HCT116 (cell line): ENCODE data around the gene LYPD4. TPM values are rescaled to one million over a fixed set of nuclear protein-coding genes. Genes with fewer than 3 reads are reported as not detected.

Source experiments
- ATAC-seq: fragments of 200-7000 bp; cut with Tn5 transposase; 2 replicates; pipeline ENCODE4 v1.9.1; 2020; ENCODE audit warnings: mild to moderate bottlenecking, moderate library complexity
- BruUV-seq: library from RNA; stranded (reverse); fragments of 400-500 nt; replicated peaks from 2 replicates; lab custom pipeline; 2021; lab: Mats Ljungman, UMichigan
- CTCF ChIA-PET: fragments of 300-600 bp; sonication (Branson Sonifier 250); formaldehyde crosslinking; loops from one replicate; lab custom pipeline; 2021; ENCODE audit warnings: antibody characterized with exemption; lab: Charles Lee
- POLR2A ChIA-PET: fragments of 300-600, 350-600 bp; sonication (Branson Sonifier 250); formaldehyde crosslinking; loops from one replicate; lab custom pipeline; 2021; ENCODE audit warnings: antibody characterized with exemption; lab: Charles Lee
- RAD21 ChIA-PET, 2 experiments: fragments of 300-600 bp; sonication (Branson Sonifier 250); formaldehyde crosslinking; loops; one replicate each; lab custom pipeline; 2023; ENCODE audit warnings: low total read pairs in 2 of 2; ENCODE audit not compliant: uncharacterized antibody in 2 of 2, unreplicated experiment in 2 of 2, low non-redundant PET in 1 of 2; lab: Charles Lee
- DNase-seq: peaks from one replicate; pipeline ENCODE4 v3.0.0-alpha.2; 2010; ENCODE audit warnings: low read depth, low spot score
- H2AFZ ChIP-seq: fragments of 200-600 bp; shearing (Covaris generic), sonication (generic); 2 replicates; pipeline ENCODE4 v1.6.1; 2017; ENCODE audit warnings: low read depth, mixed run types, mixed read lengths, antibody characterized with exemption, low read length; ENCODE audit not compliant: poor library complexity, severe bottlenecking
- H3K27ac ChIP-seq: 2 replicates; pipeline ENCODE4 v1.5.1; 2012; ENCODE audit warnings: low read depth, low read length
- H3K27me3 ChIP-seq: fragments of 200-600 bp; sonication (generic); 2 replicates; pipeline ENCODE4 v1.6.1; 2016; ENCODE audit warnings: mixed run types, low read length, mixed read lengths; ENCODE audit not compliant: insufficient read depth
- H3K36me3 ChIP-seq, 2 experiments: fragments of 200-500 bp in 1 of 2; fragments of 200-600 bp in 1 of 2; sonication (Bioruptor generic) in 1 of 2; sonication (generic) in 1 of 2; 2 replicates each; pipeline versions ENCODE4 v1.5.1 to v1.6.1; 2014 to 2016; ENCODE audit warnings: low read length in 2 of 2, inconsistent platforms in 1 of 2, mixed read lengths in 1 of 2, mixed run types in 1 of 2; ENCODE audit not compliant: insufficient read depth in 2 of 2, control insufficient read depth in 1 of 2
- H3K4me1 ChIP-seq, 2 experiments: fragments of 200-600 bp in 1 of 2; sonication (generic) in 1 of 2; 2 replicates each; pipeline versions ENCODE4 v1.5.1 to v1.6.1; 2012 to 2017; ENCODE audit warnings: low read length in 2 of 2, inconsistent platforms in 1 of 2, mild to moderate bottlenecking in 1 of 2, mixed read lengths in 1 of 2, mixed run types in 1 of 2, moderate library complexity in 1 of 2; ENCODE audit not compliant: insufficient read depth in 2 of 2, control insufficient read depth in 1 of 2
- H3K4me2 ChIP-seq: fragments of 200-600 bp; sonication (generic); 2 replicates; pipeline ENCODE4 v1.6.1; 2017; ENCODE audit warnings: mixed run types, low read length, mixed read lengths
- H3K4me3 ChIP-seq, 2 experiments: fragments of 200-600 bp in 1 of 2; sonication (generic) in 1 of 2; replicated peaks in 1 of 2; 2 replicates each; pipeline ENCODE4 v1.5.1; 2011 to 2016; ENCODE audit warnings: low read length in 2 of 2, control low read depth in 1 of 2, low read depth in 1 of 2, mild to moderate bottlenecking in 1 of 2, mixed read lengths in 1 of 2, mixed run types in 1 of 2
- H3K79me2 ChIP-seq: fragments of 200-600 bp; sonication (generic); 2 replicates; pipeline ENCODE4 v1.6.1; 2017; ENCODE audit warnings: mild to moderate bottlenecking, mixed run types, low read length, moderate library complexity, mixed read lengths; ENCODE audit not compliant: insufficient read depth
- H3K9ac ChIP-seq: fragments of 200-600 bp; sonication (generic); 2 replicates; pipeline ENCODE4 v1.6.1; 2016; ENCODE audit warnings: low read length, mixed read lengths
- H3K9me2 ChIP-seq: fragments of 200-600 bp; sonication (generic), shearing (Covaris generic); 2 replicates; pipeline ENCODE4 v1.6.1; 2017; ENCODE audit warnings: mixed run types, mild to moderate bottlenecking, moderate library complexity; ENCODE audit not compliant: insufficient read depth
- H3K9me3 ChIP-seq, 2 experiments: fragments of 200-500 bp in 1 of 2; fragments of 200-600 bp in 1 of 2; sonication (Bioruptor generic) in 1 of 2; sonication (generic) in 1 of 2; 2 replicates each; pipeline ENCODE4 v1.6.1; 2014 to 2017; ENCODE audit warnings: low read length in 2 of 2, mixed read lengths in 2 of 2, inconsistent platforms in 1 of 2, low read depth in 1 of 2, mild to moderate bottlenecking in 1 of 2, mixed run types in 1 of 2, moderate library complexity in 1 of 2; ENCODE audit not compliant: control insufficient read depth in 1 of 2, insufficient read depth in 1 of 2
- H4K20me1 ChIP-seq: fragments of 200-600 bp; sonication (generic), shearing (Covaris generic); 2 replicates; pipeline ENCODE4 v1.6.1; 2017; ENCODE audit warnings: mixed run types, mild to moderate bottlenecking, moderate library complexity; ENCODE audit not compliant: insufficient read depth
- CBX3 ChIP-seq: IDR thresholded peaks from 2 replicates; pipeline ENCODE4 v1.6.1; 2012; ENCODE audit warnings: low read depth
- CEBPB ChIP-seq: IDR thresholded peaks from 2 replicates; pipeline ENCODE4 v1.6.1; 2012; ENCODE audit warnings: low read depth
- CTCF ChIP-seq, 3 experiments: fragments of 200-600 bp in 1 of 3; sonication (generic) in 1 of 3; IDR thresholded peaks in 2 of 3; conservative IDR thresholded peaks in 1 of 3; 2 replicates each; pipeline ENCODE4 v1.5.1; 2012 to 2017; ENCODE audit warnings: low read depth in 2 of 3, low read length in 2 of 3, antibody characterized with exemption in 1 of 3, borderline replicate concordance in 1 of 3, control low read depth in 1 of 3, mild to moderate bottlenecking in 1 of 3, mixed read lengths in 1 of 3, mixed run types in 1 of 3, moderate library complexity in 1 of 3; ENCODE audit not compliant: insufficient read depth in 1 of 3
- EZH2 ChIP-seq: fragments of 200-600 bp; sonication (generic); IDR thresholded peaks from 2 replicates; pipeline ENCODE4 v1.6.1; 2017; ENCODE audit warnings: antibody characterized with exemption, mixed run types
- TCF7L2 ChIP-seq: IDR thresholded peaks from 2 replicates; pipeline ENCODE4 v1.7.0; 2011; ENCODE audit warnings: borderline replicate concordance, inconsistent platforms; ENCODE audit not compliant: insufficient read depth, insufficient read length; ENCODE audit errors: extremely low read depth
- intact Hi-C: fragments of 100-400 bp; cut with micrococcal nuclease; formaldehyde crosslinking; loops from 2 replicates; pipeline ENCODE4 v1.10.0; 2022
- total RNA-seq: library from RNA; stranded (reverse); gene quantifications from one replicate; pipeline ENCODE4 v1.2.1, GENCODE V29; 2021; ENCODE audit not compliant: unreplicated experiment

The LYPD4 gene
- total RNA-seq, 1 experiment from 2014 or later: not detected

GRCh38 chr19:41793414-41793727 is 51.1 kb downstream of the LYPD4 start:
- Histone ChIP-seq H3K27me3 (peaks cover 26% of the 10 kb centered on the region; the same call in 1 of the 2 replicates), H4K20me1 (no peaks in the 10 kb centered on the region), H3K4me3 (no peak overlapping the region), H3K79me2 (no peaks in the 10 kb centered on the region), H3K36me3 (no peaks in the 10 kb centered on the region), H3K9me2 (no peaks in the 10 kb centered on the region), H3K4me2 (0 out of 2 replicates have a peak overlapping the region, but pooled peaks have one; percentile 2), H3K9me3 (no peaks in the 10 kb centered on the region), H3K27ac (no peak overlapping the region), H3K9ac (no peak overlapping the region), H3K4me1 (no peaks in the 10 kb centered on the region; a peak in 1 of 4 replicates), H2AFZ (peak overlapping the region; percentile 80)
- intact Hi-C loops: loop anchor here (1.0 to 5.0 kb wide), 3 partner anchors 28 to 164 kb away; partner anchors contain the start of gene RABAC1
- ChIA-PET RAD21 (interaction anchor here (1.0 kb wide), 2 partner anchors 28 kb away, joined by 3 read pairs; no protein-coding TSS in a partner anchor), POLR2A (interaction anchor here (0.9 kb wide), 1 partner anchor 16 kb away, joined by 3 read pairs; no protein-coding TSS in a partner anchor), CTCF (interaction anchor here (0.8 to 5.1 kb wide), 19 partner anchors 9 to 242 kb away, joined by 3 to 80 read pairs (median 5); partner anchors contain the start of gene CEACAM6)
- ATAC-seq: no peak
- DNase-seq: no peak
- TF ChIP-seq CEBPB: no peak
- TF ChIP-seq TCF7L2: no peak
- TF ChIP-seq CBX3: no peak
- no peak for TF ChIP-seq CTCF (IDR thresholded peaks at IDR 0.05 in 2 of 3, conservative IDR thresholded peaks at IDR 0.05 in 1 of 3; ENCODE audit: borderline replicate concordance in 1 of 3, insufficient read depth in 1 of 3, low read depth in 2 of 3, low read length in 2 of 3)
- TF ChIP-seq EZH2: no peak
- no TSS peak for BruUV-seq
